OCI-LY3 (cell line): ENCODE results near the gene ZC3HAV1L.

Source experiments
- EZH2phosphoT487 ChIP-seq: fragments of 200-600 bp; shearing (Covaris generic); IDR thresholded peaks from 2 replicates; pipeline ENCODE4 v1.6.1; 2018; ENCODE audit warnings: antibody characterized with exemption, mixed run types, low read depth
- TF ChIP-seq, protein P1 (sequence below): fragments of 200-600, 300-600 bp; sonication (generic); IDR thresholded peaks from 2 replicates; pipeline ENCODE4 v1.5.1; 2014; ENCODE audit warnings: antibody characterized with exemption, low read length, low read depth

- TF ChIP-seq, protein P1, sequence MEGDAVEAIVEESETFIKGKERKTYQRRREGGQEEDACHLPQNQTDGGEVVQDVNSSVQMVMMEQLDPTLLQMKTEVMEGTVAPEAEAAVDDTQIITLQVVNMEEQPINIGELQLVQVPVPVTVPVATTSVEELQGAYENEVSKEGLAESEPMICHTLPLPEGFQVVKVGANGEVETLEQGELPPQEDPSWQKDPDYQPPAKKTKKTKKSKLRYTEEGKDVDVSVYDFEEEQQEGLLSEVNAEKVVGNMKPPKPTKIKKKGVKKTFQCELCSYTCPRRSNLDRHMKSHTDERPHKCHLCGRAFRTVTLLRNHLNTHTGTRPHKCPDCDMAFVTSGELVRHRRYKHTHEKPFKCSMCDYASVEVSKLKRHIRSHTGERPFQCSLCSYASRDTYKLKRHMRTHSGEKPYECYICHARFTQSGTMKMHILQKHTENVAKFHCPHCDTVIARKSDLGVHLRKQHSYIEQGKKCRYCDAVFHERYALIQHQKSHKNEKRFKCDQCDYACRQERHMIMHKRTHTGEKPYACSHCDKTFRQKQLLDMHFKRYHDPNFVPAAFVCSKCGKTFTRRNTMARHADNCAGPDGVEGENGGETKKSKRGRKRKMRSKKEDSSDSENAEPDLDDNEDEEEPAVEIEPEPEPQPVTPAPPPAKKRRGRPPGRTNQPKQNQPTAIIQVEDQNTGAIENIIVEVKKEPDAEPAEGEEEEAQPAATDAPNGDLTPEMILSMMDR: no peak
- no peak for TF ChIP-seq EZH2phosphoT487
Observed at GRCh38 chr7:139032473-139032872, 3.4 kb downstream of the ZC3HAV1L start.
